IMR-90 (cell line): ENCODE data around the gene F2RL3. TPM values are rescaled to one million over a fixed set of nuclear protein-coding genes. Genes with fewer than 3 reads are reported as not detected.

Experiments
- ATAC-seq: fragments of 200-7000 bp; cut with Tn5 transposase; 2 replicates; pipeline ENCODE4 v1.9.1; 2020; ENCODE audit warnings: low read depth, mild to moderate bottlenecking, moderate library complexity
- BruUV-seq: library from RNA; stranded (reverse); fragments of 400-500 nt; replicated peaks from 2 replicates; lab custom pipeline; 2021; lab: Mats Ljungman, UMichigan
- CTCF ChIA-PET: fragments of 300-600 bp; formaldehyde crosslinking; extraction: SDS; loops from one replicate; lab custom pipeline; 2021; ENCODE audit warnings: antibody characterized with exemption; lab: Yijun Ruan, JAX
- POLR2A ChIA-PET: fragments of 300-600 bp; sonication (Branson Sonifier 250); formaldehyde crosslinking; loops from one replicate; lab custom pipeline; 2022; ENCODE audit warnings: antibody characterized with exemption; ENCODE audit not compliant: unreplicated experiment; lab: Charles Lee
- DNase-seq: peaks from one replicate; pipeline ENCODE4 v3.0.0; 2013
- H2AFZ ChIP-seq: replicated peaks from 2 replicates; pipeline ENCODE3; 2013; ENCODE audit warnings: low read length, mild to moderate bottlenecking; ENCODE audit not compliant: poor library complexity
- H2AK5ac ChIP-seq: 2 replicates; pipeline ENCODE4 v1.6.1; 2013; ENCODE audit warnings: low read depth, low read length, inconsistent platforms
- H2AK9ac ChIP-seq: replicated peaks from 2 replicates; pipeline ENCODE3; 2013; ENCODE audit warnings: mild to moderate bottlenecking, low read depth, low read length, moderate library complexity; ENCODE audit not compliant: poor library complexity
- H2BK120ac ChIP-seq: 2 replicates; pipeline ENCODE4 v1.6.1; 2013; ENCODE audit warnings: low read depth, low read length, inconsistent platforms
- H2BK15ac ChIP-seq: 3 replicates; pipeline ENCODE4 v1.6.1; 2013; ENCODE audit warnings: low read depth, low read length, inconsistent platforms
- H2BK20ac ChIP-seq: 2 replicates; pipeline ENCODE4 v1.6.1; 2013; ENCODE audit warnings: low read depth, mild to moderate bottlenecking, inconsistent platforms, low read length, moderate library complexity
- H2BK5ac ChIP-seq: 2 replicates; pipeline ENCODE4 v1.6.1; 2013; ENCODE audit warnings: mild to moderate bottlenecking, low read depth, low read length, inconsistent platforms; ENCODE audit not compliant: poor library complexity, severe bottlenecking
- H3K14ac ChIP-seq: replicated peaks from 2 replicates; pipeline ENCODE4 v1.6.1; 2013; ENCODE audit warnings: low read depth, low read length, inconsistent platforms
- H3K18ac ChIP-seq: 2 replicates; pipeline ENCODE4 v1.6.1; 2013; ENCODE audit warnings: low read depth, low read length, control low read depth
- H3K23ac ChIP-seq: 2 replicates; pipeline ENCODE4 v1.6.1; 2013; ENCODE audit warnings: low read depth, low read length, inconsistent platforms
- H3K27ac ChIP-seq: 2 replicates; pipeline ENCODE4 v1.5.1; 2013; ENCODE audit warnings: mild to moderate bottlenecking, control low read depth, low read length; ENCODE audit not compliant: insufficient read depth
- H3K27me3 ChIP-seq: 2 replicates; pipeline ENCODE4 v1.6.1; 2013; ENCODE audit warnings: low read length; ENCODE audit not compliant: control insufficient read depth, insufficient read depth
- H3K36me3 ChIP-seq: 2 replicates; pipeline ENCODE4 v1.6.1; 2013; ENCODE audit warnings: low read length, mixed read lengths; ENCODE audit not compliant: control insufficient read depth, insufficient read depth
- H3K4ac ChIP-seq: 2 replicates; pipeline ENCODE4 v1.6.1; 2013; ENCODE audit warnings: low read depth, low read length, inconsistent platforms
- H3K4me1 ChIP-seq: 2 replicates; pipeline ENCODE4 v1.6.1; 2013; ENCODE audit warnings: low read length, mixed read lengths; ENCODE audit not compliant: control insufficient read depth, insufficient read depth
- H3K4me2 ChIP-seq: 2 replicates; pipeline ENCODE4 v1.6.1; 2013; ENCODE audit warnings: low read depth, mild to moderate bottlenecking, control low read depth, low read length, moderate library complexity
- H3K4me3 ChIP-seq: 2 replicates; pipeline ENCODE4 v1.5.1; 2013; ENCODE audit warnings: low read depth, mild to moderate bottlenecking, control low read depth, low read length, moderate library complexity; ENCODE audit not compliant: insufficient read depth
- H3K56ac ChIP-seq: 2 replicates; pipeline ENCODE4 v1.6.1; 2013; ENCODE audit warnings: low read length, inconsistent platforms; ENCODE audit not compliant: insufficient read depth; ENCODE audit errors: extremely low read depth
- H3K79me1 ChIP-seq, 2 experiments: 2 replicates each; pipeline ENCODE4 v1.6.1; 2013; ENCODE audit warnings: low read length in 2 of 2, inconsistent platforms in 1 of 2, low read depth in 1 of 2
- H3K9ac ChIP-seq: 2 replicates; pipeline ENCODE4 v1.6.1; 2013; ENCODE audit warnings: low read depth, low read length, control low read depth
- H3K9me1 ChIP-seq: 2 replicates; pipeline ENCODE4 v1.6.1; 2013; ENCODE audit warnings: low read length, inconsistent platforms; ENCODE audit not compliant: insufficient read depth
- H3K9me3 ChIP-seq: 2 replicates; pipeline ENCODE4 v1.6.1; 2013; ENCODE audit warnings: low read length; ENCODE audit not compliant: control insufficient read depth, insufficient read depth
- H4K20me1 ChIP-seq: 2 replicates; pipeline ENCODE4 v1.6.1; 2013; ENCODE audit warnings: low read length, inconsistent platforms; ENCODE audit not compliant: insufficient read depth
- H4K5ac ChIP-seq: 2 replicates; pipeline ENCODE4 v1.6.1; 2013; ENCODE audit warnings: mild to moderate bottlenecking, low read depth, low read length, control low read depth
- H4K8ac ChIP-seq, 2 experiments: 2 replicates each; pipeline ENCODE4 v1.6.1; 2013; ENCODE audit warnings: low read depth in 2 of 2, low read length in 2 of 2, control low read depth in 1 of 2, inconsistent platforms in 1 of 2
- H4K91ac ChIP-seq: 2 replicates; pipeline ENCODE4 v1.6.1; 2013; ENCODE audit warnings: low read depth, low read length, inconsistent platforms; ENCODE audit not compliant: insufficient read depth
- CEBPB ChIP-seq: IDR thresholded peaks from 2 replicates; pipeline ENCODE4 v1.6.1; 2012; ENCODE audit warnings: low read depth, low read length, improper control_type of control experiment
- CHD1 ChIP-seq: IDR thresholded peaks from 2 replicates; pipeline ENCODE4 v1.6.1; 2012; ENCODE audit warnings: low read depth, low read length, improper control_type of control experiment
- MAFK ChIP-seq: IDR thresholded peaks from 2 replicates; pipeline ENCODE4 v1.6.1; 2012; ENCODE audit warnings: low read depth, low read length, improper control_type of control experiment
- MAZ ChIP-seq: IDR thresholded peaks from 2 replicates; pipeline ENCODE4 v1.6.1; 2012; ENCODE audit warnings: low read depth, mild to moderate bottlenecking, low read length, improper control_type of control experiment, moderate library complexity, borderline replicate concordance
- MXI1 ChIP-seq: IDR thresholded peaks from 2 replicates; pipeline ENCODE4 v1.6.1; 2012; ENCODE audit warnings: low read depth, mild to moderate bottlenecking, low read length, moderate library complexity, borderline replicate concordance
- POLR2A ChIP-seq: IDR thresholded peaks from 2 replicates; pipeline ENCODE4 v1.6.1; 2012; ENCODE audit warnings: mild to moderate bottlenecking, low read depth, low read length
- RAD21 ChIP-seq: IDR thresholded peaks from 2 replicates; pipeline ENCODE4 v1.6.1; 2012; ENCODE audit warnings: low read length, improper control_type of control experiment
- RCOR1 ChIP-seq: IDR thresholded peaks from 2 replicates; pipeline ENCODE4 v1.6.1; 2012; ENCODE audit warnings: mild to moderate bottlenecking, low read length, improper control_type of control experiment; ENCODE audit not compliant: insufficient replicate concordance
- SMC3 ChIP-seq: fragments of 150-350 bp; IDR thresholded peaks from 2 replicates; pipeline ENCODE4 v1.6.1; 2016; ENCODE audit warnings: low read depth, mild to moderate bottlenecking, antibody characterized with exemption, low read length, moderate library complexity
- WGBS, 2 experiments: methylation state at CpG; one replicate each; pipeline versions ENCODE4 v1.1.5 to v1.1.7; 2013; ENCODE audit warnings: missing lambda C conversion rate in 2 of 2; ENCODE audit not compliant: insufficient read length in 1 of 2; ENCODE audit errors: extremely low coverage in 2 of 2; 5-methylcytosine and 5-hydroxymethylcytosine counted together
- dilution Hi-C: fragments of 300-500 bp; cut with HindIII; formaldehyde crosslinking; loops from one replicate; pipeline ENCODE4 v1.14.3; 2018; ENCODE audit warnings: low sequenced_read_pairs; ENCODE audit not compliant: unreplicated experiment
- in situ Hi-C: fragments of 300-500 bp; cut with MboI; formaldehyde crosslinking; loops from 3 replicates; pipeline ENCODE4 v1.14.3; 2019; ENCODE audit warnings: low sequenced_read_pairs, inconsistent platforms, mixed read lengths
- intact Hi-C: fragments of 100-400 bp; cut with micrococcal nuclease; formaldehyde crosslinking; loops from 2 replicates; pipeline ENCODE4 v1.10.0; 2022
- polyA plus RNA-seq, 3 experiments: library from polyadenylated mRNA; depleted of rRNA; stranded (reverse); fragments of >200 nt; gene quantifications; 2 replicates each; pipeline ENCODE4 v1.2.3, GENCODE V29; 2012; ENCODE audit warnings: low replicate concordance in 1 of 3
- total RNA-seq: library from RNA; depleted of rRNA; stranded (reverse); fragments of >200 nt; gene quantifications from 2 replicates; pipeline ENCODE4 v1.2.3, GENCODE V29; 2012
- TF ChIP-seq, protein P1 (sequence below): conservative IDR thresholded peaks from 2 replicates; pipeline ENCODE4 v1.5.1; 2012; ENCODE audit warnings: mild to moderate bottlenecking, low read depth, low read length, improper control_type of control experiment

The F2RL3 gene
- total and polyA plus RNA-seq, 2 of the 4 experiments (the other 2 are of a cell fraction), result 0.03 TPM; not detected in 1

DNA sequence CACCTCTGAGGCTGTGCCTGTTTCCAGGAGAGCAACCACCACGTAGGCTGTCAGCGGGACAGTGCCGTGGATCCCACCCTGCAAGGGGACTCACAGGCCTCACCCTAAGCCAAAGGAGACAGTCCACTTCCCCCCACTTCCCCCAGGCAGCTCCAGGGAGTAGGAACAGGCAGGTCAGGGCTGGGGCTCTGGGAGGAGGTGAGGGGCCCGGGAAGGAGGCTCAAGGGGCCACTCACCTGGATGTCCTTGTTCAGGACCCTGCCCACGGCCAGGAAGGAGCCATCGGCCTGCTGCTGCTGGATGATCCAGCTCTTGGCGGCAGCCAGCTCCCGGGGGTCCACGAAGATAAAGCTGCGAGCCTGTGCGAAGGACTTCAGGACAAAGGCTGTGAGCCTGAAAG is 25.6 kb downstream of the F2RL3 start:
- DNase-seq (no peak), ATAC-seq (no peak)
- TF ChIP-seq CHD1 (no peak), RCOR1 (no peak), MAFK (no peak), POLR2A (no peak), RAD21 (no peak), MXI1 (no peak), MAZ (no peak), CEBPB (no peak), SMC3 (no peak)
- TF ChIP-seq, protein P1, sequence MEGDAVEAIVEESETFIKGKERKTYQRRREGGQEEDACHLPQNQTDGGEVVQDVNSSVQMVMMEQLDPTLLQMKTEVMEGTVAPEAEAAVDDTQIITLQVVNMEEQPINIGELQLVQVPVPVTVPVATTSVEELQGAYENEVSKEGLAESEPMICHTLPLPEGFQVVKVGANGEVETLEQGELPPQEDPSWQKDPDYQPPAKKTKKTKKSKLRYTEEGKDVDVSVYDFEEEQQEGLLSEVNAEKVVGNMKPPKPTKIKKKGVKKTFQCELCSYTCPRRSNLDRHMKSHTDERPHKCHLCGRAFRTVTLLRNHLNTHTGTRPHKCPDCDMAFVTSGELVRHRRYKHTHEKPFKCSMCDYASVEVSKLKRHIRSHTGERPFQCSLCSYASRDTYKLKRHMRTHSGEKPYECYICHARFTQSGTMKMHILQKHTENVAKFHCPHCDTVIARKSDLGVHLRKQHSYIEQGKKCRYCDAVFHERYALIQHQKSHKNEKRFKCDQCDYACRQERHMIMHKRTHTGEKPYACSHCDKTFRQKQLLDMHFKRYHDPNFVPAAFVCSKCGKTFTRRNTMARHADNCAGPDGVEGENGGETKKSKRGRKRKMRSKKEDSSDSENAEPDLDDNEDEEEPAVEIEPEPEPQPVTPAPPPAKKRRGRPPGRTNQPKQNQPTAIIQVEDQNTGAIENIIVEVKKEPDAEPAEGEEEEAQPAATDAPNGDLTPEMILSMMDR, result no peak
- H3K27me3 ChIP-seq, result no peaks in the 10 kb centered on the region; the same call in 1 of the 2 replicates
- no peak overlapping the region for H3K18ac ChIP-seq
- no peak overlapping the region for H2BK20ac ChIP-seq
- no peak overlapping the region for H4K8ac ChIP-seq
- no peak overlapping the region for H3K56ac ChIP-seq
- H3K14ac ChIP-seq, result no peak overlapping the region
- H3K79me1 ChIP-seq, result no peaks in the 10 kb centered on the region
- H3K9ac ChIP-seq, result no peak overlapping the region
- no peaks in the 10 kb centered on the region for H4K20me1 ChIP-seq
- no peak overlapping the region for H3K4me2 ChIP-seq
- H2BK120ac ChIP-seq, result no peak overlapping the region
- in situ Hi-C loops (no loop called here), dilution Hi-C loops (no loop called here), intact Hi-C loops (no loop called here)
- H2AK9ac ChIP-seq, result no peak overlapping the region
- POLR2A ChIA-PET, result no interaction called here
- no peak overlapping the region for H3K23ac ChIP-seq
- peaks cover 28% of the 10 kb centered on the region for H3K9me3 ChIP-seq
- WGBS, 2 experiments, result 77% methylated on average over 6 of the region's 11 CpGs; no CpG with 5 or more reads in 1 of the 2 experiments
- no peak overlapping the region for H4K5ac ChIP-seq
- no TSS peak for BruUV-seq
- H3K36me3 ChIP-seq, result no peaks in the 10 kb centered on the region
- H3K9me1 ChIP-seq, result no peaks in the 10 kb centered on the region
- H2AFZ ChIP-seq, result no peak overlapping the region
- H4K91ac ChIP-seq, result no peak overlapping the region
- CTCF ChIA-PET, result no interaction called here
- H2BK15ac ChIP-seq, result no peak overlapping the region
- H3K27ac ChIP-seq, result no peak overlapping the region
- H3K4ac ChIP-seq, result no peak overlapping the region
- H2AK5ac ChIP-seq, result no peak overlapping the region
- H2BK5ac ChIP-seq, result no peak overlapping the region
- no peaks in the 10 kb centered on the region for H3K4me1 ChIP-seq
- no peak overlapping the region for H3K4me3 ChIP-seq
